NOMO-1 treated with dmso at 0.1 percent for 144 hours (cell line): Measurements from ENCODE around the gene RXFP1.
A peak's percentile ranks its signal among the peaks of the same experiment; 100 is the strongest.

Experiments
- DNase-seq: peaks from one replicate; lab custom pipeline; 2025; ENCODE audit not compliant: unreplicated experiment; lab: John Stamatoyannopoulos, UW

Gene RXFP1

GRCh38 chr4:158669310-158669709, 147.6 kb downstream of the RXFP1 start:
- no peak for DNase-seq

GRCh38 chr4:158670975-158671664, 149.4 kb downstream of the RXFP1 start:
- peak; percentile 18 for DNase-seq

GRCh38 chr4:158671665-158671914, 149.9 kb downstream of the RXFP1 start, which contains the start of gene C4orf46:
TSS of gene C4orf46 (minus strand) at chr4:158671887. CDS start at chr4:158671801, 86 bp downstream.
- no peak for DNase-seq

GRCh38 chr4:158671915-158672806, 150.5 kb downstream of the RXFP1 start, which contains the start of gene ETFDH:
TSS of gene ETFDH (plus strand) at chr4:158672296. CDS start at chr4:158672457, 161 bp downstream.
- DNase-seq = peak; percentile 100

GRCh38 chr4:158673633-158674032, 152.0 kb downstream of the RXFP1 start:
- DNase-seq = no peak

GRCh38 chr4:158676076-158676475, 154.4 kb downstream of the RXFP1 start:
- DNase-seq = no peak

- DNase-seq = no peak
Measured at GRCh38 chr4:158678767-158679166, 157.1 kb downstream of the RXFP1 start.

GRCh38 chr4:158681629-158682028, 159.9 kb downstream of the RXFP1 start:
- no peak for DNase-seq

GRCh38 chr4:158682066-158682465, 160.4 kb downstream of the RXFP1 start:
- DNase-seq = no peak

- no peak for DNase-seq
Measured at GRCh38 chr4:158688813-158689212, 167.1 kb downstream of the RXFP1 start.
